Colonic mucosa (tissue), 4 donors: ENCODE data around the gene NUAK1. TPM values are rescaled to one million over a fixed set of nuclear protein-coding genes. Genes with fewer than 3 reads are reported as not detected.

Experiments
- DNase-seq: peaks from one replicate; pipeline ENCODE4 v3.0.0-alpha.2; 2020
- H3K27ac ChIP-seq: fragments of 200-600 bp; one replicate; pipeline ENCODE4 v1.8.0; 2021
- H3K27me3 ChIP-seq: fragments of 200-600 bp; one replicate; pipeline ENCODE4 v1.8.0; 2021
- H3K36me3 ChIP-seq: fragments of 200-600 bp; one replicate; pipeline ENCODE4 v1.8.0; 2021
- H3K4me1 ChIP-seq: fragments of 200-600 bp; one replicate; pipeline ENCODE4 v1.8.0; 2021; ENCODE audit warnings: mild to moderate bottlenecking
- H3K4me3 ChIP-seq: fragments of 200-600 bp; one replicate; pipeline ENCODE4 v1.8.0; 2021
- H3K9ac ChIP-seq, 2 donors: one replicate each; pipeline ENCODE4 v1.7.0; 2013; ENCODE audit warnings: control low read depth in 2 of 2, low read depth in 2 of 2, low read length in 2 of 2
- H3K9me3 ChIP-seq: fragments of 200-600 bp; one replicate; pipeline ENCODE4 v1.8.0; 2021
- intact Hi-C: fragments of 100-400 bp; cut with DNase I; formaldehyde crosslinking; loops from one replicate; pipeline ENCODE4 v1.14.1; 2022
- total RNA-seq, 2 donors: library from RNA; stranded (reverse); fragmentation: NEBNext Ultra II Directional in 1 of 2; extraction: Animal tissue kit (Norgen Biotek cat#: 25700) in 1 of 2; gene quantifications; one replicate each; pipeline ENCODE4 v1.2.1, GENCODE V29; 2021
- TF ChIP-seq, protein P1 (sequence below): fragments of 200-600 bp; IDR thresholded peaks from one replicate; pipeline ENCODE4 v1.8.0; 2022; ENCODE audit warnings: antibody characterized with exemption, mild to moderate bottlenecking
- donor health status: healthy.
- donor health status: DM: no; HTN: no; CAD: no.
- donor health status: DM: no; HTN: no; CAD: no.

Gene NUAK1
- total RNA-seq, 2 donors from 2014 or later = 2.2 to 3.7 TPM

DNA sequence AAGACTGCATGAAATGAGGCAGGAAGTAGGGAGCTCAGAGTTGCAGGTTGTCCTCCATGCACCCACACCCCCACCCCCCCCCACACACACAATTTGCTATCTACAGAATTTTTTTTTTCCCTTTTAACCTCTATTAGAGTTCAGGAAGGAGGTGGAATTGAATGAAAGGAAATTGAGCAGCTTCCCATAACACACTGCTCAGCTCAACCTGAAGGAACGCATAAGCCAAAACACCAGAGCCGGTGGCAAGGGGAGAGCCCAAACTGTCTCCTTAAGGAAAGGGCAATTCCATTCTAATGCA is 74.1 kb downstream of the NUAK1 start:
- Histone ChIP-seq H3K27ac (no peak overlapping the region), H3K4me1 (no peaks in the 10 kb centered on the region), H3K9ac (no peak overlapping the region), H3K4me3 (no peak overlapping the region), H3K36me3 (no peaks in the 10 kb centered on the region), H3K9me3 (no peaks in the 10 kb centered on the region), H3K27me3 (no peaks in the 10 kb centered on the region)
- no peak for DNase-seq
- intact Hi-C loops = no loop called here
- TF ChIP-seq, protein P1, sequence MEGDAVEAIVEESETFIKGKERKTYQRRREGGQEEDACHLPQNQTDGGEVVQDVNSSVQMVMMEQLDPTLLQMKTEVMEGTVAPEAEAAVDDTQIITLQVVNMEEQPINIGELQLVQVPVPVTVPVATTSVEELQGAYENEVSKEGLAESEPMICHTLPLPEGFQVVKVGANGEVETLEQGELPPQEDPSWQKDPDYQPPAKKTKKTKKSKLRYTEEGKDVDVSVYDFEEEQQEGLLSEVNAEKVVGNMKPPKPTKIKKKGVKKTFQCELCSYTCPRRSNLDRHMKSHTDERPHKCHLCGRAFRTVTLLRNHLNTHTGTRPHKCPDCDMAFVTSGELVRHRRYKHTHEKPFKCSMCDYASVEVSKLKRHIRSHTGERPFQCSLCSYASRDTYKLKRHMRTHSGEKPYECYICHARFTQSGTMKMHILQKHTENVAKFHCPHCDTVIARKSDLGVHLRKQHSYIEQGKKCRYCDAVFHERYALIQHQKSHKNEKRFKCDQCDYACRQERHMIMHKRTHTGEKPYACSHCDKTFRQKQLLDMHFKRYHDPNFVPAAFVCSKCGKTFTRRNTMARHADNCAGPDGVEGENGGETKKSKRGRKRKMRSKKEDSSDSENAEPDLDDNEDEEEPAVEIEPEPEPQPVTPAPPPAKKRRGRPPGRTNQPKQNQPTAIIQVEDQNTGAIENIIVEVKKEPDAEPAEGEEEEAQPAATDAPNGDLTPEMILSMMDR = no peak

DNA sequence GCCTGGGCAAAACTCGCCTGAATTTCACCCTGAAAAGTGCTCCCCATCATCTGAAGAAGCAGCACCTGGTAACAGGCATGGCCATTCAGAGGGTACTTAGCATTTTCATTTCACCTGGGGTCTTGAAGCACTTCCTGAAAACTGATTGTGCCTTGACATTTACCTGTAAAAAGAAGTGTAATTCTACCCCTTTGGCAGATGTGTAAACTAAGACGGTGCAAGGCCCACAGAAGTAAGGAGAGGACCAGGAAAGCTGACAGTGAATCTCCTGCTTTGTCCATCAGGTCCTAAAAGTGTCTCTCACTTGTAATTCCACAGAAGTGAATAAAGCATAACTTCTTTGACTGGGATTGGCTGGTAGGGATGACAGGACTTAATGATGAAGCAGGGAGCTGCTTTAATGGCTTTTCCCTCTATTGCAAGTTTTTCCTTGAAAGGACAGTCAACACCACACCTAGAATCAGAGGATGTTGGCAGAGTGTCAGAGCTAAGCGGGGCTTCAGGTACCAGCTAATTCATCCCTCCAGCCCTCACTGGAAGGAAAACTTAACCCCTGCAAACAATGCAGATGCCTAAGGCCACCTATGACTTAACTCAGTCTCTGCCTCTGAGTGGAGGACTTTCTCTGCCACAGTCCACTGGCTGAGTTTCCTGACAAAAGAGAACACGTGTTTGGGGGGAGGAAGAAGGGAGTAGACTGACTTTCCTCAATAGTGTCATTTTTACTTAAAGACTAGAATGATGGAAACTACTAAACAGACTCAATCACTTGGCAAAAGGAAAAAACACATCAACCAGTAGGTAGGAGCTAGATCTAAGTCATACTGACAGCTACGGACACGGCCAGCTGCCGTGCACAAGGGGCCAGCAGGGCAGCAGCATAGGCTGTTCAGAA is 74.7 kb downstream of the NUAK1 start:
- Histone ChIP-seq H3K9me3 (no peaks in the 10 kb centered on the region), H3K36me3 (no peaks in the 10 kb centered on the region), H3K4me1 (no peaks in the 10 kb centered on the region), H3K27ac (no peak overlapping the region), H3K9ac (no peak overlapping the region), H3K4me3 (no peak overlapping the region), H3K27me3 (no peaks in the 10 kb centered on the region)
- no peak for DNase-seq
- TF ChIP-seq, protein P1 = no peak
- intact Hi-C loops = no loop called here

DNA sequence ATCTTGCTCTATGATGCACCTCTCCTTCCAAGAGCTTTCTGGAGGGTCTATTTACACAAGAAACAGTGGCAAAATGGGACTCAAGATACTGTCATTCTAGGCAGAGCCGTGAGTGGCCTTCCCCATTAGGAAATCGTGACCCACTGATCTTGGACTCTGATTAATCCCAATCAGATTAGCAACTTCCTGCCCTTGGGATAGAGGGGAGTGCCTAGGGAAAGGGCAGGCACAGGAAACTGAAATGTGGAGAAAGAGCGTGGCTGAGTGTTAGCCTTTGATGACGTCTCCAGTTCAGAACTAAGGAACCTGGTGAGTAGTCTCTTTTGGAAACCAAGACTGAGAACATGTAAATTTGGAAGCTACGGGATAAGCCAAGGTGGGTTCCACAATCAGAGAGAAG is 76.1 kb downstream of the NUAK1 start:
- intact Hi-C loops = no loop called here
- no peak overlapping the region for H3K27ac ChIP-seq
- no peak overlapping the region for H3K9ac ChIP-seq
- H3K4me1 ChIP-seq = no peaks in the 10 kb centered on the region
- H3K27me3 ChIP-seq = no peaks in the 10 kb centered on the region
- no peak for DNase-seq
- TF ChIP-seq, protein P1 = no peak
- no peaks in the 10 kb centered on the region for H3K36me3 ChIP-seq
- no peak overlapping the region for H3K4me3 ChIP-seq
- H3K9me3 ChIP-seq = no peaks in the 10 kb centered on the region

DNA sequence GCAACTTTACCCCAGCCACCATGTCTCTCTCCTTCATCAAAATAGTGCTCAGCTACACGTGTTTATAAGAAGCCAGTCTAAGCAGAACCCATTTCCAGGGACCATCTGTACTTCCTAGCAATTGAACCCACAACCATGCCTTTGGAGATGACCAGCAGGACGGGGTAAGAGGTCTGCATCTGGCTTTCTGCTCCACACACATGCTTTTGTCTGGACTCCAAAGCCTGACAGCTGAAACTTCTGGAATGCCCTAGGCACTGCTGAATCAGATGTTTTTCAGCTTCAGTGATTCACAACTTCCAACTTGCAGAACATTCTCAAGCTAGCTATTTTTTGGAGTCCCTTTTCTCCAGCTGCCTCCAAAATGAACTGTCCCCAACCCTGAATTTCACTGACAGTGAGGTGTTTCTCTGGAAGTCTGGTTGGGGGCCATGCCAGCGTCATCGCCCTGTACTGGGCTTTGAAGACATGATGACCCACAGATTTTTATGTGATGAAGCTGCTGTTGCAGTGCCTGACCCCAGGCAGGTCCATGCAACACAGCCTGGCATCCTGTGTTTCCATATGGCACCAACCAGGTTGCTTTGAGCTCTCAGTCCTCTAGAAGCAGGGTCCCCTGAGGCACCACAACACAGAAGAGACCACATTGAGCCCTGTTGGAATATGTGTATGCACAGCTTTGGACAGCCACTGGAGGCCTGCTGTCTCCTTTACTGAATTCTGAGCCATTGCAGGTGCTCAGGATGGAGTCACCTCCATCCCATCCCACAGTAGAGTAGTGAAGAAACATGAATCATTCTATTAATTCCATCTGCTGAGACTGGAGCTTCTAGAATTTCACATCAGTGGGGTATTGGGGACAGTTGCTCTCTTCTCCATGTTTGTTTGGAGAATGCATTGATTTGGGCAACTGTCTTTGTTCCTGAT is 80.2 kb downstream of the NUAK1 start:
- intact Hi-C loops = no loop called here
- no peaks in the 10 kb centered on the region for H3K4me1 ChIP-seq
- no peak overlapping the region for H3K4me3 ChIP-seq
- H3K27me3 ChIP-seq = no peaks in the 10 kb centered on the region
- no peaks in the 10 kb centered on the region for H3K36me3 ChIP-seq
- H3K27ac ChIP-seq = no peak overlapping the region
- no peak for DNase-seq
- TF ChIP-seq, protein P1 = no peak
- H3K9ac ChIP-seq = no peak overlapping the region
- H3K9me3 ChIP-seq = no peaks in the 10 kb centered on the region

DNA sequence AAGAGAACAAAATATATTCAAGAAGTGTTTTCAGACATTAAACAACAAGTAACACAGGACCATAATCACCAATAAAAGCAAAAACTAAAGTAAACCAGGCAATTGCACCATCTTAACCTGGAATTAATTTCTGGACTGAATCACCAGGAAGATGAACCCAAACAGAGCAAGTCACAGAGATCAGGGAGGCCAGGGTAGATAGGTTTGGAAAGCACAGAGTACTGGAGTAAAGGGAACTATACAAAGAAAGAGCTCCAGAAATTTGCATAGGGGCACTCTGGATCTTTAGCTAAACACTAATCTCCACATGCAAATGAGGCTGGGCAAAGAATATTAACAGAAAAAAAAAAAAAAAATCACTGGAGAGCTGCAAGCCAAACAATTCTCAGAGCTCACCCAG is 84.7 kb downstream of the NUAK1 start:
- H3K27ac ChIP-seq = no peak overlapping the region
- intact Hi-C loops = no loop called here
- no peak for DNase-seq
- H3K4me1 ChIP-seq = no peaks in the 10 kb centered on the region
- H3K9me3 ChIP-seq = no peaks in the 10 kb centered on the region
- no peaks in the 10 kb centered on the region for H3K27me3 ChIP-seq
- no peaks in the 10 kb centered on the region for H3K36me3 ChIP-seq
- no peak overlapping the region for H3K9ac ChIP-seq
- TF ChIP-seq, protein P1 = no peak
- no peak overlapping the region for H3K4me3 ChIP-seq
